CD4-positive, alpha-beta memory T cell (primary cell): ENCODE measurements around the gene HCAR2. TPM values are rescaled to one million over a fixed set of nuclear protein-coding genes. Genes with fewer than 3 reads are reported as not detected.
"Not testable (repeated sequence)": the region's sequence is repeated elsewhere in the genome, so short reads cannot be mapped to it uniquely, and the experiment has no call there.

Source experiments
- CTCF ChIA-PET: fragments of 350-600 bp; sonication (Branson Sonifier 250); formaldehyde crosslinking; loops from one replicate; lab custom pipeline; 2021; ENCODE audit warnings: inconsistent platforms; ENCODE audit not compliant: partially characterized antibody; lab: Charles Lee
- POLR2A ChIA-PET: fragments of 350-600 bp; sonication (Branson Sonifier 250); formaldehyde crosslinking; loops from one replicate; lab custom pipeline; 2021; ENCODE audit not compliant: partially characterized antibody; lab: Charles Lee
- DNase-seq, 5 donors: peaks; one replicate each; pipeline versions ENCODE4 v3.0.0 to v3.0.0-alpha.2; 2020 to 2022; ENCODE audit warnings: mixed read lengths in 1 of 5
- H3K27ac ChIP-seq: one replicate; pipeline ENCODE4 v1.7.0; 2013; ENCODE audit warnings: low read depth, low read length
- H3K27me3 ChIP-seq: 2 replicates; pipeline ENCODE4 v1.7.0; 2013; ENCODE audit warnings: mild to moderate bottlenecking, low read length, moderate library complexity; ENCODE audit not compliant: insufficient read depth
- H3K36me3 ChIP-seq: 2 replicates; pipeline ENCODE4 v1.7.0; 2013; ENCODE audit warnings: mild to moderate bottlenecking, low read length, moderate library complexity; ENCODE audit not compliant: insufficient read depth
- H3K4me1 ChIP-seq: 2 replicates; pipeline ENCODE4 v1.7.0; 2013; ENCODE audit warnings: mild to moderate bottlenecking, low read length, moderate library complexity; ENCODE audit not compliant: insufficient read depth
- H3K4me3 ChIP-seq, 2 donors: one replicate each; pipeline ENCODE4 v1.7.0; 2013; ENCODE audit warnings: low read length in 2 of 2, mild to moderate bottlenecking in 1 of 2
- H3K9me3 ChIP-seq, 2 donors: one replicate each; pipeline ENCODE4 v1.7.0; 2013; ENCODE audit warnings: low read length in 2 of 2, control low read depth in 1 of 2; ENCODE audit not compliant: control insufficient read depth in 1 of 2
- H3K27ac Mint-ChIP-seq, 7 donors: one replicate each; pipeline ENCODE4 v1.8.0; 2020 to 2021; ENCODE audit warnings: mixed read lengths in 7 of 7, mild to moderate bottlenecking in 6 of 7, inconsistent platforms in 3 of 7, moderate library complexity in 3 of 7
- H3K27me3 Mint-ChIP-seq, 2 donors: one replicate each; pipeline ENCODE4 v1.8.0; 2020 to 2021; ENCODE audit warnings: mixed read lengths in 2 of 2
- H3K36me3 Mint-ChIP-seq, 2 donors: one replicate each; pipeline ENCODE4 v1.8.0; 2020 to 2021; ENCODE audit warnings: mixed read lengths in 2 of 2, inconsistent platforms in 1 of 2, mild to moderate bottlenecking in 1 of 2
- H3K4me1 Mint-ChIP-seq, 4 donors: one replicate each; pipeline ENCODE4 v1.8.0; 2020 to 2021; ENCODE audit warnings: mixed read lengths in 4 of 4, mild to moderate bottlenecking in 1 of 4
- H3K4me3 Mint-ChIP-seq, 8 donors: one replicate each; pipeline ENCODE4 v1.8.0; 2020 to 2021; ENCODE audit warnings: mixed read lengths in 8 of 8, mild to moderate bottlenecking in 7 of 8, moderate library complexity in 6 of 8, inconsistent platforms in 3 of 8
- H3K9me3 Mint-ChIP-seq, 8 donors: one replicate each; pipeline ENCODE4 v1.8.0; 2020 to 2021; ENCODE audit warnings: mixed read lengths in 8 of 8, mild to moderate bottlenecking in 5 of 8, inconsistent platforms in 3 of 8, moderate library complexity in 1 of 8
- intact Hi-C: fragments of 100-400 bp; cut with micrococcal nuclease; formaldehyde crosslinking; loops from one replicate; pipeline ENCODE4 v1.15.1; 2023
- polyA plus RNA-seq, 2 donors: library from polyadenylated mRNA; unstranded; fragments of 300-500 nt; fragmentation: Illumina TruSeq; gene quantifications; one replicate each; pipeline ENCODE4 v1.2.3, GENCODE V29; 2021
- total RNA-seq, 2 experiments: library from RNA; stranded (reverse); gene quantifications; one replicate each; pipeline ENCODE4 v1.2.3, GENCODE V29; 2021

HCAR2 gene
- total and polyA plus RNA-seq, 4 experiments from 2014 or later: not detected

DNA sequence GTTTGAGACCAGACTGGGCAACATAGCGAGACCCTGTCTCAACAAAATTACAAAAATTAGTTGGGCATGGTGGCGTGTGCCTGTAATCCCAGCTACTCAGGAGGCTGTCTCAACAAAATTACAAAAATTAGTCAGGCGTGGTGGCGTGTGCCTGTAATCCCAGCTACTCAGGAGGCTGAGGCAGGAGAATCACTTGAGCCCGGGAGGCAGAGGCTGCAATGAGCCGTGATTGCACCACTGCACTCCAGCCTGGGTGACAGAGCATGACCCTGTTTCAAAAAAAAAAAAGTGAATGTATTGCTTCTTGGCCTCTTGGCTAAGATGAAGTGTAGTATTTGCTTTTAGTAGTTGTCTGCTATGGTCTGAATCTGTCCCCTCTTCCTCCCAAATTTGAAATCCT is 22.2 kb downstream of the HCAR2 start:
- H3K4me3 ChIP-seq, H3K4me1 Mint-ChIP-seq, intact Hi-C loops, H3K9me3 ChIP-seq, H3K36me3 Mint-ChIP-seq, H3K4me1 ChIP-seq, H3K27ac Mint-ChIP-seq, H3K27ac ChIP-seq, H3K27me3 Mint-ChIP-seq, POLR2A ChIA-PET, H3K36me3 ChIP-seq, H3K27me3 ChIP-seq, H3K4me3 Mint-ChIP-seq, DNase-seq, CTCF ChIA-PET, H3K9me3 Mint-ChIP-seq: not testable (repeated sequence)

DNA sequence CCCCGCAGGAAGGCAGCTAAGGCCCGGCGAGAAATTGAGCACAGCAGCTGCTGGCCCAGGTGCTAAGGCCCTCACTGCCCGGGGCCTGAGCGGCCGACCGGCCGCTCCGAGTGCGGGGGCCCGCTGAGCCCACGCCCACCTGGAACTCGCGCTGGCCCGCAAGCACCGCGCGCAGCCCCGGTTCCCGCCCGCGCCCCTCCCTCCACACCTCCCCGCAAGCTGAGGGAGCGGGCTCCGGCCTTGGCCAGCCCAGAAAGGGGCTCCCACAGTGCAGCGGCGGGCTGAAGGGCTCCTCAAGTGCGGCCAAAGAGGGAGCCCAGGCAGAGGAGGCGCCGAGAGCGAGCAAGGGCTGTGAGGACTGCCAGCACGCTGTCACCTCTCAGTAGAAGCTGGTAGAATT is 26.4 kb downstream of the HCAR2 start:
- H3K4me3 Mint-ChIP-seq, H3K36me3 Mint-ChIP-seq, H3K9me3 Mint-ChIP-seq, H3K9me3 ChIP-seq, H3K27me3 ChIP-seq, H3K27ac Mint-ChIP-seq, H3K4me1 ChIP-seq, H3K4me3 ChIP-seq, H3K27me3 Mint-ChIP-seq, H3K4me1 Mint-ChIP-seq, DNase-seq, H3K27ac ChIP-seq, POLR2A ChIA-PET, H3K36me3 ChIP-seq, intact Hi-C loops, CTCF ChIA-PET: not testable (repeated sequence)

GRCh38 chr12:122676015-122676414 is 27.1 kb downstream of the HCAR2 start:
- H3K9me3 Mint-ChIP-seq, H3K4me3 ChIP-seq, H3K4me3 Mint-ChIP-seq, H3K4me1 Mint-ChIP-seq, H3K27me3 Mint-ChIP-seq, CTCF ChIA-PET, H3K4me1 ChIP-seq, intact Hi-C loops, H3K27ac ChIP-seq, DNase-seq, POLR2A ChIA-PET, H3K36me3 Mint-ChIP-seq, H3K36me3 ChIP-seq, H3K27me3 ChIP-seq, H3K27ac Mint-ChIP-seq, H3K9me3 ChIP-seq: not testable (repeated sequence)

GRCh38 chr12:122672515-122672914 is 30.6 kb downstream of the HCAR2 start:
- H3K4me1 ChIP-seq: no peaks in the 10 kb centered on the region
- H3K4me3 ChIP-seq: no peak overlapping the region
- ChIA-PET POLR2A (no interaction called here), CTCF (no interaction called here)
- intact Hi-C loops: no loop called here
- Mint-ChIP-seq H3K4me3 (no peak overlapping the region), H3K27ac (no peak overlapping the region), H3K9me3 (peaks cover 0 to 3% (median 0%) of the 10 kb centered on the region in 8 donors), H3K4me1 (no peaks in the 10 kb centered on the region), H3K36me3 (no peaks in the 10 kb centered on the region), H3K27me3 (peaks cover 0 to 4% of the 10 kb centered on the region in 2 donors)
- no peaks in the 10 kb centered on the region for H3K9me3 ChIP-seq
- H3K27ac ChIP-seq: no peak overlapping the region
- H3K36me3 ChIP-seq: no peaks in the 10 kb centered on the region
- no peak for DNase-seq
- no peaks in the 10 kb centered on the region for H3K27me3 ChIP-seq

GRCh38 chr12:122669397-122670070 is 33.6 kb downstream of the HCAR2 start:
- POLR2A ChIA-PET: interaction anchor here (0.5 kb wide), 1 partner anchor 130 kb away, joined by 3 read pairs; no protein-coding TSS in a partner anchor
- H3K9me3 Mint-ChIP-seq: peaks cover 0 to 3% (median 0%) of the 10 kb centered on the region in 8 donors
- no peaks in the 10 kb centered on the region for H3K27me3 ChIP-seq
- CTCF ChIA-PET: no interaction called here
- H3K27ac Mint-ChIP-seq: no peak overlapping the region
- H3K9me3 ChIP-seq: no peaks in the 10 kb centered on the region
- H3K4me3 ChIP-seq: no peak overlapping the region
- H3K36me3 Mint-ChIP-seq: no peaks in the 10 kb centered on the region
- H3K4me1 Mint-ChIP-seq: no peaks in the 10 kb centered on the region
- H3K4me3 Mint-ChIP-seq: no peak overlapping the region
- no peak for DNase-seq
- H3K27ac ChIP-seq: no peak overlapping the region
- intact Hi-C loops: no loop called here
- H3K27me3 Mint-ChIP-seq: peaks cover 0 to 4% of the 10 kb centered on the region in 2 donors
- H3K36me3 ChIP-seq: no peaks in the 10 kb centered on the region
- H3K4me1 ChIP-seq: no peaks in the 10 kb centered on the region

DNA sequence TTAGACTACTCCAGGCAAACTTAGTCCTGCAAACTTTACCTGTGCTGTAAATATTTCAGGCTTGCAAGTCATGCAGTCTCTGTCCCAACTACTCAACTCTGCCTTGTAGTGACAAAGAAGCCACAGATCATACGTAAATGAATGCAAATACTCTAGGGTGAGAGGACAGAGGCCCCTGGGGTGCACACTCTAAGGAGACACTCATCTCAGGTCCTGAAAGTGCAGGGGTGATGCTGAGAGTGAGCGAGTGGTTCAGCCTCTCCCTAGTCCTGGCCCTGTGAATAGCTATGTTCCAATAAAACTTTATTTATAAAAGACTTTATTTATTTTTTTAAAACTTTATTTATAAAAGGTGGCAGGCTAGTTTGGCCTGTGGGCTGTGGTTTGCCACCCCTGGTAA is 34.9 kb downstream of the HCAR2 start:
- DNase-seq: no peak
- no peak overlapping the region for H3K4me3 ChIP-seq
- no peaks in the 10 kb centered on the region for H3K36me3 ChIP-seq
- Mint-ChIP-seq H3K9me3 (peaks cover 0 to 3% (median 0%) of the 10 kb centered on the region in 8 donors), H3K4me3 (no peak overlapping the region), H3K27me3 (no peaks in the 10 kb centered on the region), H3K4me1 (no peaks in the 10 kb centered on the region), H3K36me3 (no peaks in the 10 kb centered on the region), H3K27ac (no peak overlapping the region)
- no peaks in the 10 kb centered on the region for H3K27me3 ChIP-seq
- intact Hi-C loops: no loop called here
- ChIA-PET POLR2A (no interaction called here), CTCF (interaction anchor here (0.7 kb wide), 2 partner anchors 18 to 25 kb away, joined by 5 to 6 read pairs; no protein-coding TSS in a partner anchor)
- no peak overlapping the region for H3K27ac ChIP-seq
- no peaks in the 10 kb centered on the region for H3K4me1 ChIP-seq
- no peaks in the 10 kb centered on the region for H3K9me3 ChIP-seq

- CTCF ChIA-PET: no interaction called here
- Mint-ChIP-seq H3K36me3 (no peaks in the 10 kb centered on the region), H3K4me1 (no peaks in the 10 kb centered on the region), H3K27me3 (no peaks in the 10 kb centered on the region), H3K27ac (no peak overlapping the region), H3K4me3 (no peak overlapping the region), H3K9me3 (no peaks in the 10 kb centered on the region)
- intact Hi-C loops: no loop called here
- H3K27me3 ChIP-seq: no peaks in the 10 kb centered on the region
- DNase-seq: no peak
- H3K4me3 ChIP-seq: no peak overlapping the region
- H3K9me3 ChIP-seq: no peaks in the 10 kb centered on the region
- no peaks in the 10 kb centered on the region for H3K36me3 ChIP-seq
- no peak overlapping the region for H3K27ac ChIP-seq
- H3K4me1 ChIP-seq: no peaks in the 10 kb centered on the region
- POLR2A ChIA-PET: no interaction called here
These were observed 37.4 kb downstream of the HCAR2 start for GRCh38 chr12:122665759-122666158.
